ENCODE results near the gene SNAP29.
"Not testable (repeated sequence)": the region's sequence is repeated elsewhere in the genome, so short reads cannot be mapped to it uniquely, and the experiment has no call there.

SNAP29 gene

GRCh38 chr22:20935049-20935448 lies 76.2 kb downstream of the SNAP29 start:
- not testable (repeated sequence) for DNase-seq

GRCh38 chr22:20935780-20936539 lies 77.2 kb downstream of the SNAP29 start:
- DNase-seq = not testable (repeated sequence)

GRCh38 chr22:20937031-20937793 lies 78.4 kb downstream of the SNAP29 start:
- no peak for DNase-seq

- DNase-seq = no peak
Measured at GRCh38 chr22:20937794-20938671, 79.2 kb downstream of the SNAP29 start.

- not testable (repeated sequence) for DNase-seq
Measured at GRCh38 chr22:20939457-20940185, 80.8 kb downstream of the SNAP29 start.

GRCh38 chr22:20940186-20940651 lies 81.4 kb downstream of the SNAP29 start:
- no peak for DNase-seq
